ENCODE results near the gene RPP38.

RPP38 gene

GRCh38 chr10:15152556-15152955, 55.4 kb downstream of the RPP38 start:
- no peak for DNase-seq (ENCODE audit: low read depth in 2 of 2)

Measured in stimulated activated CD4-positive, alpha-beta T cell treated with anti-CD3 and anti-CD28 coated beads, Interleukin-1b, Interleukin-23, amount 100 ng/mL, for 4 hours (primary cell).